GM19351 (cell line): Measurements from ENCODE around the gene TNFSF15.

ENCODE experiments used
- ATAC-seq: cut with Tn5 transposase; IDR thresholded peaks from one replicate; pipeline ENCODE4 v1.9.1; 2021; ENCODE audit warnings: mild to moderate bottlenecking, moderate library complexity; ENCODE audit not compliant: unreplicated experiment

Gene TNFSF15

DNA sequence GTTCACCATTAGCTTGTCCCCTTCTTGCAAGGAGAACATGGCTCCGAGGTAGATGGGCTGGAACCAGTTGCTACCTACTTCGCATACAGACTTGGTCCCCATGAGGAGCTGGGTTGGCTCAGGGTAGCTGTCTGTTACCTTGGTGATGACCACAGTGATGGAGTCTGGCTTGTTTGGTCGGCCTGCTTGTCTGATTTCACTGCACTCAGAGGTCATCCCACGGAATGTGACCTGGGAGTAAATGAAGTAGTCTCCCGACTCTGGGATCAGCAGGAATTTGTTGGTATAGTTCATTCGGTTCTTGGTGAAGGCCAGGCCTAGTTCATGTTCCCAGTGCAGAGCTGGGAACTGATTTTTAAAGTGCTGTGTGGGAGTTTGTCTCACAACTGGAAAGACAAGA lies 15.3 kb downstream of the TNFSF15 start:
- ATAC-seq: no peak

DNA sequence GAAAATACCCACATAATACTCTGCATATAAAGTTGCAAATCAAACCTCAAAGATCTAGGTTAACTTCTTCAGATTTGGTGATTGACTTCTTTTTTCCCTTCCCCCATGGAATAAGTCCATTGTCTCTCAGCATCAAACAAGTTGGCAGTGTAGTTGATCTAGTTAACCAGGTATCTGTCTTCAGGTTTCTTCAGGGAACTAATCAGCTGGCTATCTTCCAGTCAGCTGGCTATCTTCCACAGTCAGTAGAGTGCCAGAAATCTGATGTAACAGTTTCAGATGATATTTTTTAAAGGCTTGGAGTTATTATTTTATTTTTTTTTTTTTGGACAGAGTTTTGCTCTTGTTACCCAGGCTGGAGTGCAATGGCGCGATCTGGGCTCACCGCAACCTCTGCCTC lies 16.8 kb downstream of the TNFSF15 start:
- no peak for ATAC-seq

- ATAC-seq: no peak
These were observed 17.9 kb downstream of the TNFSF15 start for GRCh38 chr9:114787781-114788498.

GRCh38 chr9:114787214-114787613 lies 18.6 kb downstream of the TNFSF15 start:
- no peak for ATAC-seq

GRCh38 chr9:114785866-114786650 lies 19.8 kb downstream of the TNFSF15 start:
- no peak for ATAC-seq

DNA sequence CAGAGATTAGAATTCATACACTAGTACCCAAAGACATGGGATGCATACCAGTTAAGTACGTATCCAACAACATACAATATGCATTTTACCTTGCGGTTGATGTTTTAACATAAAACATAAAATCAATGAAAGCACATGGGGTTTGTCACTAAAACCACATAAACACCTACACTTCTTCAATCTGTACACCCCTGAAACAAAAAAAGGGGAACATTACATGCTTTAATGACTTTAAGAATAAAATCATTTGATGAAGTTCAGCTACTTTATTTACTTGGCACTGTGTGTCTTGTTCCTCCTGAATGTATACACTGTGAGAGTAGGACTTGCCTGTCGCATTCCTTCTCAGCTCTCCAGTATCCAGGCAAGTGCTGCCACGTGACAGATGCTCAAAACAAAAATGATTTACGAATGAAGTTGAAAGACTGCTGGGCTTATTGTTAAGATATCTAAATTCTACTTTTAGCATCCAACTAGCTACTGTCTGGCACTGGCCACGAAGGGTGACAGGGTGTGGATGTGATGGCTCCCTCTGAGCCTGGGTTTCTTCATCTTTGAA lies 21.0 kb downstream of the TNFSF15 start:
- no peak for ATAC-seq

- no peak for ATAC-seq
These were observed 23.3 kb downstream of the TNFSF15 start for GRCh38 chr9:114782586-114782985.

DNA sequence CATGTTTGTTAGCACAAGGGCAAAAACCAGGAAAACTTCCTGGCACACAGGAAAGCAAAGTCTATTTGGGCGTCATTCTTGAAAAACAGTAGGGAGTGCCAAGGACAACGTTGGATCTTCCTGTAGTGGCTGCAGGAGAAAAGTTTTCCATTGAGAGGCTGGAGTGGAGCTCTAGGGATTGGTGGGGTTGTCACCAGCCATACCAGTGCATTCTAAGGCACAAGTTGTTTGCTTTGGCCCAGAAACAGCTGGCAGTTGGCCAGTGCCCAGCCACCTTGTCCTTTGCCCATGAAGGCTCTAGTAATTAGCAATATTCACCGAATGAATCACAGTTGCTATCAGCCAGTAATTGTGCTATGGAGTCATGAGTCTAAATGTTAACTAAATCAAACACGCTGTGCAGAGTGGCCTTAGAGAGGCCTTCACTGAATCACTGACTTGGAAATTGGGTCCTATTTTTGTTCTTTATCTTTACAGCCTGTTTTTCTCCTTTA lies 26.4 kb downstream of the TNFSF15 start:
- ATAC-seq: no peak

DNA sequence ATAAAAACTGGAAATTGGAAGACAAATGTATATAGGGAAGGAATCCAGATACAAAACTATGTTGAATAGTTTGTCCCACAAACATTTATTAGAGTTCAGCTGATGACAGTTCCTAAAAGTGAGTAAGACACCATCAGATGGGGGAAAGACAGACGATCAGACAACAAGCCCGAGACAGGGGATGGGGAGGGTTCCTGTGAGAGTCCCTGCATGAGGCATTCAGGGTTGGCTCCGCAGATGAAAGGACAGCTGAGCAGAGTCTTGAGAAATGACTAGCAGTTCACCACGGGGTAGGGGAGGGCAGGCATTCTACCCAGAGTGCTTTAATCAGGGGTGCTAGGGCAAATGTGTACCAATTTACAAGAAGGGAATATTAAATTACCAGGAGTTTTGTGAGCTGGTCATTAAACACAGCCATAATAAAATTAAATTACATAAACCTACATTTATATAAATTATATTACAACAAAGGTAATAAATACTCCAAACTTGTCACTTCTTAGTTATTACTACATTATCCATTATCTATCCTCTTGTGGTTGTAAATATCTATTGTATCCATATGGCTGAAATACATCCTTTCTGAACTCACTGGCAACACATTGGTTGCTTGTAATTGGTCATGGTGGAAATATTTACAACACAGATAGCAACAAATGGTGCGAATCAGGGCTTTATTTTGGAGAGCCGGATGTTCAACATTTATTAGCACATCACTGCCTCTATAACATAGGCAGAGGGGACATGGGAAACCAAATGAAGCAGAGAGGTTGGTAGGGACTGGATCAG lies 27.8 kb downstream of the TNFSF15 start:
- ATAC-seq: no peak

DNA sequence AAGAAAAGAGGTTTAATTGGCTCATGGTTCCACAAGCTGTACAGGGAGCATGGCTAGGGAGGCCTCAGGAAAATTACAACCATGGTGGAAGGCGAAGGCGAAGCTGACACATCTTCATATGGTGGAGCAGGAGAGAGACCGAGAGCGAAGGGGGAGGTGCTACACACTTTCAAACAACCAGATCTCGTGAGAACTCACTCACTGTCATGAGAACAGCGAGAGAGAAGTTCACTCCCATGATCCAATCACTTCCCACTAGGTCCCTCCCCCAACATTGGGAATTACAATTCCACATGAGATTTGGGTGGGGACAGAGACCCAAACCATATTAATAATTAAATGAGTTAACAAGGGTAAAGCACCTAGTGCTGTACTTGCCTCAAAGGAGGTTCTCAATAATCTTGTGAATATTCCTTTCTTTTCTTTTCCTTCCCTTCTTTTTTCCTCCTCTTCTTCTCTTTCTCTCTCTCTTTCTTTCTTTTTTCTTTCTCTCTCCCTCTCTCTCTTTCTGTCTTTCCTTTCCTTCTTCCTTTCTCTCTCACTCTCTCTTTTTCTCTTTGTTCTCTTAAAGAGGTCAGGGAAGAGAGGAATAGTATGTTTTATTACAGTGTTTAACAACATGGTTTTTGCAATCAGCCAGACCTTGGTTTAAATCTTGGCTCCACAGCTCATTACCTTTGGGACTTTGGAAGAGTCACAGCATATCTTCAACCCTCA lies 29.0 kb downstream of the TNFSF15 start:
- no peak for ATAC-seq

GRCh38 chr9:114775981-114776380 lies 29.9 kb downstream of the TNFSF15 start:
- ATAC-seq: no peak

DNA sequence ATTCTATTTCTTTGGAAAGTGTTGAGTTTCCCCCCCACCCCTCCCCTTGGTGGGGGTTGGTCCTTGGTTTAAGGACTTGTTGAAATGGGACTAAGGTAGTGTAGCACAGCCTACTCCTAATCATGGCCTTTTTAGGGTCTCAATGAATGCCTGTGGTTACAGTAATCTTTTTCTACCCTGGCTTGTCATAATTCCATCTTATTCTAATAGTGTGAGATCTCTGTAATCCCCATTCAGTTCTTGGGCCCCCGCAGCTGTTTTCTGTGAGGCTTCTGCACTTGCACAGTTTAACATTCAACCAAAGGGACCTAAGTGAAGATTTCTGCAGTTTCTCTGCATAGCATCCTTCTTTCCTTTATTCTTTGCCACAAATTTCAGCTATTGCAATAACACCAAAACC lies 30.7 kb downstream of the TNFSF15 start:
- ATAC-seq: no peak

DNA sequence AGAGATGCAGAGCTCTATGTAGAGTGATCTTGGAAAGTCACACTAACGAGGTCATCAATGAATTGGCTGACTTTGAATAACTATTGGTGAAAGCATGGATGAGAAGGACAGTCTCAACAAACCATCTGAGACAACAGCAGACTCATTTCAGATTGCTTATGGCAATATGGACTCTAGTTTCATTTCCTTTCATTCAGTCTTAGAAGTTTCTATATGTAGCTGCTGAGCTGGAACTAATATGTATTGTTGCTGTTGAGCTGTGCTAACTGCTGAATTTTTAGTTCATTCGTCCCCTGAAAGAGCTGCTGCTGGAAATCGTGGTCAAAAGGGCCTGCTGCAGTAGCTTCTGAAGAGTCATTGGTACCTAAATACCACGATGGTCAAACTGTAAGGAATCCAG lies 31.3 kb downstream of the TNFSF15 start:
- no peak for ATAC-seq

DNA sequence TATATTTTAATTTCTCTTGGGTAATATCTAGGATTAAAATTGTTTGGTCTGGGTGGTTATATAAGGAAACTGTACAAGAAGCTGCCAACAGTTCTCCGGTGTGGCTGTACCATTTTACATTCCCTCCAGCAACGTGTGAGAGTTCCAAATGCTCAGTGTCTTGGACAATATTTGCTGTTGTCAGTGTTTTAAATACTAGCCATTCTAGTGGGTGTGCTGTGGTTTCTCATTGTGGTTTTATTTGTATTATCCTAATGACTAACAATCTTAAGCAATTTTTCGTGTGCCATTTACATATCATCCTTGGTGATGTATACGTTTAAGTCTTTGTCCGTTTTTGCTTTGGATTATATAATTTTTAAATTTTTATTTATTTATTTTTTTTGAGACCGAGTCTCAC lies 34.0 kb downstream of the TNFSF15 start:
- ATAC-seq: no peak

DNA sequence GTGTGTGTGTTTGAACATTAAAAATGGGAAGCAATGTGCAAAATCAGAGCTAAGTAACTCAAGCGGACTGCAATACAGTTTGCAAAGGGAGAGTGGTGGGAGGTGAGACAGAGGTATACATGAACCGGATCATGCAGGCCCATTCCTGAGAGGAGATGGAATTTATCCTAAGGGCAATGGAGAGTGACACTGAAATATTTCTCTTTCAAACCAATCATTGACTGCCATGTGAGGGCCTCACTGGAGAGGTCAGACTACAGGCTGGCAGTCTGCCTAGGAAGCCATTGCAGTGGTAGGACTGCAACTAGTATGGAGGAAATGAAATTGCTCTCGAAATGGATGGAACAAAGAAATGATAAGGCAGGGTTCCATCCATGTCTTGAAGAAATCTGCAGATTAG lies 34.8 kb downstream of the TNFSF15 start:
- no peak for ATAC-seq

- no peak for ATAC-seq
These were observed 36.2 kb downstream of the TNFSF15 start for GRCh38 chr9:114769624-114770023.

- ATAC-seq: no peak
These were observed 42.6 kb downstream of the TNFSF15 start for GRCh38 chr9:114763220-114763619.

- ATAC-seq: no peak
These were observed 44.3 kb downstream of the TNFSF15 start for GRCh38 chr9:114761523-114761922.

DNA sequence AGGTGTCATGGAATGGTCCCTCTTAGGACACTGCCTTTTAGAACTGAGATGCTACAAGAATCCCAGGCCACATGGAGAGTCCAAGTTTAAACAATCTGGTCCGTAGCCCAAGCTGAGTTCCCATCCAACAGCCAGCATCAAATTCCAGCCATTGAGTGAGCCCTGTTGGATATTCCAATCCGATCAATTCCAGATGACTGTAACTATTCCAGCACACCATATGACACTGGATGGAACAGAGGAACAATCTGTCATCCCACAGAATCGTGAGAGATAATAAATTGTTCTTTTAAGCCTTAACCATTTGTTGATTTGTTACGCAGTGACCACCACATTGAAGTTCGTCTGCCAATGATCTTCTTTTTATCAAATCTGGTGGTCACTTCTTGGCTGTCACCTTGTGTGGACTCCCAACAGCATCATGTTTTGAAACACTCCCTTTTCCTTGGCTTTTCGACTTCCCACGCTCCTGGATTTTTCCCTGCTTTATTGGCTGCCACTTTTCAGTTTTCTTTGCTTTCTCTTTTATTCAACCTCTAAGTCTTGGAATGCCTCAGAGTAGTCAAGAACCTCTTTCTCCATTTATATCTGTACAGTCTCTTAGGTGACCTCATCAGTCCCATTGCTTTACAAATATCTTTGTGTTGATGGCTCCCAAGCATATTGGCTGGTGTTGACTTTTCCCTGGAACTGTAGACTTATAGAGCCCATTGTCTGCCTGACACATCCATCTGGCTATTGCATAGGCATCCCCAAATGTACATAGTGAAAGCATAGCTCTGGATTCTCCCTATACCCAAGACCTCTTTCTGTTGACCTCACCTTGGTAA lies 46.1 kb downstream of the TNFSF15 start:
- ATAC-seq: no peak

DNA sequence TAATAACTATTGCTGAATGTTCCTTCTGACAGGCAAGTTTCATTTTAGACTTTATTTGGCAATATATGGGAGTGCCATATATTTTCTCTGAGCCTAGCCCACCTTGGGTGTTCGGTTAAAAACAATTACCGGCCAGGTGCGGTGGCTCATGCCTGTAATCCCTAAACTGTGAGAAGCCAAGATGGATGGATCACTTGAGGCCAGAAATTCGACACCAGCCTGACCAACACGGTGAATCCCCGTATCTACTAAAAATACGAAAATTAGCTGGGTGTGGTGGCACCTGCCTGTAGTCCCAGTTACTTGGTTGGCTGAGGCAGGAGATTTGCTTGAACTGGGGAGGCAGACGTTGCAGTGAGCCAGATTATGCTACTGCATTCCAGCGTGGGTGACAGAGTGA lies 47.9 kb downstream of the TNFSF15 start:
- no peak for ATAC-seq
